GM12864 (cell line): ENCODE results near the gene AGPAT1.

Source experiments
- DNase-seq: peaks from one replicate; pipeline ENCODE4 v3.0.0-alpha.2; 2011; ENCODE audit warnings: low read depth
- H3K4me3 ChIP-seq: 2 replicates; pipeline ENCODE4 v1.5.1; 2011; ENCODE audit warnings: mild to moderate bottlenecking, low read depth, low read length, control low read depth
- TF ChIP-seq, protein P1 (sequence below): IDR thresholded peaks from 2 replicates; pipeline ENCODE4 v1.5.1; 2011; ENCODE audit warnings: low read depth, mild to moderate bottlenecking, moderate library complexity, low read length, control low read depth, inconsistent platforms; ENCODE audit errors: missing control alignments

The AGPAT1 gene

DNA sequence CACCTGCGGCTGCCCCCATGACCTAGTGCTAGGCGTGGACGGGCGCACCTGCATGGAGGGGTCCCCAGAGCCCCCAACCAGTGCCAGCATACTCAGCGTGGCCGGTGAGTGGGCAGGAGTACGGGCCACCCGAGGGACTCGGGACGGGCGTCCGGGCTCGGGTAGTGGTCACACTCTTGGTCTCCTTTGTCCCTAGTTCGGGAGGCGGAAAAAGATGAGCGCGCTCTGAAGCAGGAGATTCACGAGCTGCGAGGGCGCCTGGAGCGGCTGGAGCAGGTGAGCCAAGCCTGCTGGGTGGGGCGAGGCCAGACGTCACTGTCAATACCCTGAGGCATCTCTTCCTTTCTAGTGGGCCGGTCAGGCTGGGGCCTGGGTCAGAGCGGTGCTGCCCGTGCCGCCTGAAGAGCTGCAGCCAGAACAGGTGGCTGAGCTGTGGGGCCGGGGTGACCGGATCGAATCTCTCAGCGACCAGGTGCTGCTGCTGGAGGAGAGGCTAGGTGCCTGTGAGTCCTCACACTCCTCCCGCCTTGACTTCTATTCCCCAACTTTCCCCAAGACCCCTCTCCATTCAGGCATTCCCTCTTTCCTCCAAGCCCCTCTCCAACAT is 8.6 kb downstream of the AGPAT1 start:
- no peak for DNase-seq
- TF ChIP-seq, protein P1, sequence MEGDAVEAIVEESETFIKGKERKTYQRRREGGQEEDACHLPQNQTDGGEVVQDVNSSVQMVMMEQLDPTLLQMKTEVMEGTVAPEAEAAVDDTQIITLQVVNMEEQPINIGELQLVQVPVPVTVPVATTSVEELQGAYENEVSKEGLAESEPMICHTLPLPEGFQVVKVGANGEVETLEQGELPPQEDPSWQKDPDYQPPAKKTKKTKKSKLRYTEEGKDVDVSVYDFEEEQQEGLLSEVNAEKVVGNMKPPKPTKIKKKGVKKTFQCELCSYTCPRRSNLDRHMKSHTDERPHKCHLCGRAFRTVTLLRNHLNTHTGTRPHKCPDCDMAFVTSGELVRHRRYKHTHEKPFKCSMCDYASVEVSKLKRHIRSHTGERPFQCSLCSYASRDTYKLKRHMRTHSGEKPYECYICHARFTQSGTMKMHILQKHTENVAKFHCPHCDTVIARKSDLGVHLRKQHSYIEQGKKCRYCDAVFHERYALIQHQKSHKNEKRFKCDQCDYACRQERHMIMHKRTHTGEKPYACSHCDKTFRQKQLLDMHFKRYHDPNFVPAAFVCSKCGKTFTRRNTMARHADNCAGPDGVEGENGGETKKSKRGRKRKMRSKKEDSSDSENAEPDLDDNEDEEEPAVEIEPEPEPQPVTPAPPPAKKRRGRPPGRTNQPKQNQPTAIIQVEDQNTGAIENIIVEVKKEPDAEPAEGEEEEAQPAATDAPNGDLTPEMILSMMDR, result no peak
- H3K4me3 ChIP-seq, result no peak overlapping the region

DNA sequence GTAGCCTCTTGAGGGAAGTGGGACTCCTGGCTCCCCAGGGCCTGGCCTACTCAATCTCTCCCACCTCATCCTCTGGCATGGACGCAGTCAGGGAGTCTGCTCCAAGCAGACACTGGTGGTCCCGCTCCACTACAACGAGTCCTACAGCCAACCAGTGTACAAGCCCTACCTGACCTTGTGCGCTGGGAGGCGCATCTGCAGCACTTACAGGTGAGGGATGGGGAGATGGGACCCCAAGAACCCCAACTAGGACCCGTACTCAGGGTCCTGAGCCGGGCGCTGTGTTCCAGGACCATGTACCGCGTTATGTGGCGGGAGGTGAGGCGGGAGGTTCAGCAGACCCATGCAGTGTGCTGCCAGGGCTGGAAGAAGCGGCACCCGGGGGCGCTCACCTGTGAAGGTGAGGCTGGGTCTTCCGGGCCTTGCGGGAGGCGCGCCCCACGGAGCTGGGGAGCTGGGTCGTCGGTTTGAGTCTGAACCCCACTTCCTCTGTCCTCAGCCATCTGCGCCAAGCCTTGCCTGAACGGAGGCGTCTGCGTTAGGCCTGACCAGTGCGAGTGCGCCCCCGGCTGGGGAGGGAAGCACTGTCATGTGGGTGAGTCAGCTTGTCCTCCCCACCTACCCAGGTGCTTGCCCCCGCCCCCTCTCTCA is 9.3 kb downstream of the AGPAT1 start:
- TF ChIP-seq, protein P1, result no peak
- no peak overlapping the region for H3K4me3 ChIP-seq
- DNase-seq, result no peak

DNA sequence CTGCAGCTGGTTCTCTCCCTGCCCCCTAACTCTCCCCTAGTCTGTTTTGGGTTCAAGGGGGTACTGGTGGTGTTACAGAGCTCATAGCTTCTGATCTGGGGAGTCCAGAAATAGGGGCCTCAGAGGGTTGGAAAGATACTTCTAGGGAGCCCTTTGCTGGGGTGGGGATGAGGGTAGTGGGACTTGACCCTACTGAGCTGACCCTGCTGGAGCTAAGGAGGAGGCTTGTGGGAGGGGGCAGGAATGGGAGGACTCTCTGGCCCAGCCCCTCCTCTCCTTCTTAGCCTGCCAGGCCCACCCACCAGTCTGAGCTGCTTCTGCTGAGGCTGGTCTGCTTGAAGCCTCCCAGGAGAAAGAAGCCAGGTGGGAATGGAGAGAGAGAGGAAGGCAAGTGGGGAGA is 11.6 kb downstream of the AGPAT1 start, which contains the start of gene EGFL8:
EGFL8 (plus strand) TSS at position 301 of the 400 bp plus-strand sequence. CDS start 1,571 bp downstream, outside the sequence.
- TF ChIP-seq, protein P1, result no peak
- H3K4me3 ChIP-seq, result no peak within 1 kb of the TSS
- DNase-seq, result no peak

DNA sequence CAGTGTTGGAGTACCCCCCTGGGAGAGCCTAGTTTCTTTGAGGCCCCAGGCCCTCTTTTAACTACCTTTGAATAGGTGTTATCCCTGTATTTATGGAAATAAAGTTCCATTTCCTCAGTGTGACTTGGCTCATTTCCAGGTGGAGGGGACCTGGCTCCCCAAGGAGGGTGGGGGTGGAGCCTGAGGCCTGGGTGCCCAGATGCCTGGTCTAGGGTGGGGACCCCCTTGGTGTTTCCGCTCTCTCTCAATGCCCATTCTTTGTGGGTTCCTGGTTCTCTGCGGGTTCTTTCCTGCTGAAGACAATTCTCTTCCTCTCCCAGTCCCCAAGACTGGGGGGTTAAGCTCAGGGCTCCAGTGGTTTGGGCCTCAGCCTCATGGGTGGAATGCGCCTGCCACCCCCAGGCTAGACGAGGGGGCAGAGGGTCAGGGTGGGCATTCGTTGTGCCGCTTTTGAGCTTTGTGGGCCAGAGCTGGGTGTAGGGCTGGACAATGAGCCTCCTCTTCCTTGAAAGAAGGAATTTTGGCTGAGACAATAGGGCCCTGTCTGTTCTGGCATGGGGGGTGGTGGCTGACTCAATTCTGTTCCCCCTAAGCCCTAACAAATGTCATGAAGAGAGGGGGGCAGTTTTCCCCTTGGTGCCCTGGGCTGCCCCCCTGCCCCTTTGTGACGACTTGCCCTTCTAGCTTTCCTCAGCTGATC is 12.2 kb downstream of the AGPAT1 start:
- no peak for DNase-seq
- TF ChIP-seq, protein P1, result no peak
- H3K4me3 ChIP-seq, result no peak overlapping the region

DNA sequence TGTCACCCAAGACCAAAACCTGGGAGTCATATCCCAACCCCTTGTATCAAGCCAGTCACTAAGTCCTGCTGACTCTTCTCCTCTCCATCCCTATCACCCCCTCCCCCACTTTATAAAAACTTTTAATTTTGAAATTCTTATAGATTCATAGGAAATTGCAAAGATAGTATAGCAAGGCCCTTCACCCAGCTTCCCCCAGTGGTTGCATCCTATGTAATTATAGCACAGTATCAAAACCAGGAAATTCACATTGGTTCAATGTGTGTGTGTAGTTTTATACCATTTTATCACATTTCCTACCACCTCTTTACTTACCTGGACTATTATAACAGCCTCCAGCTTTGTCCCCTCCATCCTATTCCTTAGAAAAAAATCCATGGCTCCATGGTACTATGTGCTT is 17.8 kb downstream of the AGPAT1 start:
- DNase-seq, result no peak
- TF ChIP-seq, protein P1, result no peak
- H3K4me3 ChIP-seq, result no peak overlapping the region

DNA sequence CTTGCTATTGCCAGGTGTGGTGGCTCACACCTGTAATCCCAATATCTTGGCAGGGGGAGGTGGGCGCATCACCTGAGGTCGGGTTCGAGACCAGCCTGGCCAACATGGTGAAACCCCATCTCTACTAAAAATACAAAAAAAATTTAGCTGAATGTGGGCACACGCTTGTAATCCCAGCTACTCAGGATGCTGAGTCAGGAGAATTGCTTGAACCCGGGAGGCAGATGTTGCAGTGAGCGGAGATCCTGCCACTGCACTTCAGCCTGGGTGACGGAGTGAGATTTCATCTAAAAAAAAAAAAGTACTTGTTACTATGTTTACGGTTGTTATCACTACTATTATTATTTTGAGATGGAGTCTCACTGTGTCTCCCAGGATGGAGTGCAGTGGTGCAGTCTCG is 19.0 kb downstream of the AGPAT1 start:
- no peak overlapping the region for H3K4me3 ChIP-seq
- TF ChIP-seq, protein P1, result no peak
- DNase-seq, result no peak
